ENCODE results near the gene PNP.
"Not testable (repeated sequence)": the region's sequence is repeated elsewhere in the genome, so short reads cannot be mapped to it uniquely, and the experiment has no call there.

The PNP gene

GRCh38 chr14:20501346-20501745, 32.1 kb downstream of the PNP start:
- no peak for DNase-seq (ENCODE audit: low read depth)
- H3K4me3 ChIP-seq (ENCODE audit: low read depth, low read length), result no peak overlapping the region
- TF ChIP-seq CTCF (IDR thresholded peaks at IDR 0.05; ENCODE audit: low read depth, low read length, missing control alignments), result no peak

- no peak for DNase-seq (ENCODE audit: low read depth)
- no peak for TF ChIP-seq CTCF (IDR thresholded peaks at IDR 0.05; ENCODE audit: low read depth, low read length, missing control alignments)
- H3K4me3 ChIP-seq (ENCODE audit: low read depth, low read length), result no peak overlapping the region
Observed at GRCh38 chr14:20503898-20504297, 34.7 kb downstream of the PNP start.

- not testable (repeated sequence) for H3K4me3 ChIP-seq (ENCODE audit: low read depth, low read length); DNase-seq (ENCODE audit: low read depth)
Observed at GRCh38 chr14:20506276-20506675, 37.1 kb downstream of the PNP start.

GRCh38 chr14:20506752-20507151, 37.5 kb downstream of the PNP start:
- not testable (repeated sequence) for H3K4me3 ChIP-seq (ENCODE audit: low read depth, low read length); DNase-seq (ENCODE audit: low read depth)

GRCh38 chr14:20507537-20507936, 38.3 kb downstream of the PNP start:
- not testable (repeated sequence) for H3K4me3 ChIP-seq (ENCODE audit: low read depth, low read length); DNase-seq (ENCODE audit: low read depth)

GRCh38 chr14:20508367-20508766, 39.2 kb downstream of the PNP start:
- TF ChIP-seq CTCF (IDR thresholded peaks at IDR 0.05; ENCODE audit: low read depth, low read length, missing control alignments), result no peak
- DNase-seq (ENCODE audit: low read depth), result no peak
- no peak overlapping the region for H3K4me3 ChIP-seq (ENCODE audit: low read depth, low read length)

GRCh38 chr14:20512177-20512905, 43.1 kb downstream of the PNP start:
- TF ChIP-seq CTCF (IDR thresholded peaks at IDR 0.05; ENCODE audit: low read depth, low read length, missing control alignments), result no peak
- DNase-seq (ENCODE audit: low read depth), result no peak
- no peak overlapping the region for H3K4me3 ChIP-seq (ENCODE audit: low read depth, low read length)

GRCh38 chr14:20515846-20516245, 46.6 kb downstream of the PNP start:
- no peak overlapping the region for H3K4me3 ChIP-seq (ENCODE audit: low read depth, low read length)
- DNase-seq (ENCODE audit: low read depth), result no peak
- TF ChIP-seq CTCF (IDR thresholded peaks at IDR 0.05; ENCODE audit: low read depth, low read length, missing control alignments), result no peak

GRCh38 chr14:20516921-20517320, 47.7 kb downstream of the PNP start:
- no peak overlapping the region for H3K4me3 ChIP-seq (ENCODE audit: low read depth, low read length)
- TF ChIP-seq CTCF (IDR thresholded peaks at IDR 0.05; ENCODE audit: low read depth, low read length, missing control alignments), result no peak
- no peak for DNase-seq (ENCODE audit: low read depth)

Data from GM12864 (cell line).